Embryonic facial prominence (tissue), 1 donor: ENCODE data around the gene PTPRN2.

Experiments used
- DNase-seq: peaks from one replicate; pipeline ENCODE4 v3.0.0-alpha.2; 2016; ENCODE audit errors: extremely low spot score

Gene PTPRN2

DNA sequence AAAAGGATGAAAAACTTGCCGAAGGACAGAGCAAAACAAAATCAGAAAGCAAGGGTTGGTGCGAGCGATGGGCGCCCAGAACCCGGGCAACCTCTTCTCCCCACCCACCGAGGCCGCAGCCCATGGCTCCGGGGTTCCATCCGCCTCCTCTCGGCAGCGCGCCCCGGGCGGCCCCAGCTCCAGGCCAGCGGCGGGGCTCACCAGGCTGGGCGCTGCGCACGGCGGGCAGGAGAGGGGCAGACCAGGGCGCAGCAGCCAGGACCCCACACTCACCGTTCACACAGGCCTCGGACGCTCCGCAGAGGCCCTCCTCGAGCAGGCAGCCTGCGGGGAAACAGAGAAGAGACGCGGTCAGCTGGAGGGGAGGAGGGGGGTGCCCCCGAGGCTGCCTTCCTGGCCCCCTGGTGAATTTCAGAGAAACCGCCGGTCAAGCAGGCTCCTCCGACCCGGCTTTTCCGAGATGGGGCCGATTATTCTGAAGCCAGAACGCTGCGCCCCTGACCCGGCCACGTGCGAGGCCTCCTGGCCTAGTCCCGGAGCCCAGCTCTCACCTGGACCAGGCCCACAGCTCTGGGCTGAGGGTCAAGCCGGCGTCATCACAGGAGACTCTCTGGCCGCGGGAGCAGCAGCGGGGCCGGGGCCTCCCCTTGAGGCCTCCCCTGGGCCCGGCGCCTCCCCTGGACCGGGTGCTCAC is 98.0 kb downstream of the PTPRN2 start:
- no peak for DNase-seq

- DNase-seq = no peak
Observed at GRCh38 chr7:158488181-158488971, 99.2 kb downstream of the PTPRN2 start.

DNA sequence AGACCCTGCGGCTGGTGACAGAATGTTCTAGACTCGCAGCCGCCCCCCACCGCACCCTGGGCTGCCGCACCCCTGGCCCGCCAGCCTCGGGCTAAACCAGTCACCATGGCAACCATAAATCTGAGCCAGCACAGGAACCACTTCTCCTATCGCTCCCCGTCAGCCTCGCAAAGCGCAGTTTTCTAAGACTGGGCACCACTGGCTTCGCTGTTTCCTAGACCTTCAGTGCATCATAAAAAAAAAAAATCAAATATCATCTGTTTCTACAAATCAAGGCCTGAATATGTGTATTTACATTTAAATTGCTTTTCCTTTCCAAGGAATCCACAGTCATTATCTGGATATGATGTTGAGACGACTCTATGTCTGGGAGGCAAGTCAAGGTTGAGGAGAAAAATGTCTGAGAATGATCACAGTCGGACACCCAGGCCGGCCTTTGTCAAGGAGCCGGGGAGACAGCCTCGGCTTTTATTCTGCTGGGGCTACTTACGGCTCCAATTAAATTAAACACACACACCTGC is 99.9 kb downstream of the PTPRN2 start:
- DNase-seq = no peak

- no peak for DNase-seq
Observed at GRCh38 chr7:158486919-158487318, 100.7 kb downstream of the PTPRN2 start.

- DNase-seq = no peak
Observed at GRCh38 chr7:158484801-158485531, 102.7 kb downstream of the PTPRN2 start.

- DNase-seq = no peak
Observed at GRCh38 chr7:158482480-158482879, 105.1 kb downstream of the PTPRN2 start.

DNA sequence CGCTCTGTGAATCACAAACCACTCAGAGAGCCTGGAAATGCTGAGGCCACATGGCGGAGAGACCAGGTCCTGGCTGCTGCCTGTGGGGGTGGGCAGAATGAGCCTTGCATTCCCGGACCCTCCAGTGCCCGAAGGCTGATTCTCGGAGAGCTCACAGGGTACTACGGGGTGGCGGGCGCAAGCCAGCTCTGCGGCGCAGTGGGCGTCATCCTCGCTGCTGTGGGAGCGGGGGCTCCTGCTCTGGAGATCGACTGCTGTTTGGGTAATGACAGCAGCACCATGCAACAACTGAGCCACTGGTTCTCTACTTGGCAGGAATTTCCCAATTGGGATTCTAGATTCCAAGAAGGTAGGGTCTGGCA is 108.0 kb downstream of the PTPRN2 start:
- no peak for DNase-seq

DNA sequence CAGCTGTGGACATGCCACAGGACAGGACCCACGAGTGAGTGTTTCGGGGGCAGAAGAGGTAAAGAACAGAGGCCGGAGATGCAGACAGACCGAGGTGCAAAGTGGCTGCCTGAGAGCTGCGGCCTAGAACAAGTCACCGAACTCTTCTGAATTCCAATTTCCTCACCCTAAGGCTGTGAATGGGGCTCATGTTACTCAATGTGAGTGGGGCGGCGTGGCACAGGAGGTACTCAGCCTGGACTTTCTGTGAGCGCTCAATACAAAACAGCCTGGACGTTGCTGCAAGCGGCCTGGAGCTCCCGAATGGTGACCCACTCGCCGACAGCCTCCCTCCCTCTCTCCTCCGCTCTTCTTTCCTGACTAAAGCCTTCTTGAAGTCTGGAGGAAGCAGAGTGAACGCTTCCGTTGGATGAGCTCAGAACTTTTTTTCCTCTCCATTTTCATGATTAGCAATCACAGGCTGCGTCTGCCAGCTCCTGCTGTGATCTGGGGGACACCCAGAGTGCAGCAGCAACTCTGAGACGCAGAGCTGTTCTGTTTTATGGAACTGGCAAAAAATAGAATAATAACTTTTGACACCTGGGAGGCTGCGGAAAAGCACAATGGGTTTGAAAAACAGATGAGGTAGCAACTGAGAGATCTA is 108.5 kb downstream of the PTPRN2 start:
- no peak for DNase-seq

DNA sequence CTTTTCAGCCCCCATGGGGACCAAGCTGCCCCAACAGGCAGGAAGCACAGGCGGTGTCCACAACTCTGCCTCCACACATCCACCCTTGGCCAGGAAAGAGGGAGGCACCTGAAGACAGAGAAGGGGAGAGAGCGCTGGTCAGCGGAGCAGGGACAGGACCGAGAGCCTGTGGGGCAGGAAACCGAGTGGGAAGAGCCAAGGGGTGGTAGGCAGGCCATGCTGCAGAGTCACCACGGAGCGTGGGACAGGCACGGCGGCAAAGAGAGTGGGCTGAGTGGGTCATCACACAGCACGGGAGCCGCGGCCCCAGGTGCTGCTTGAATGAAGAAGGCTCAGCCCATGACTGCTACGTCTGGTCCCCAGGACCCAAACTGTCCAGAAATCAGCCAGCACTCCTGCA is 109.8 kb downstream of the PTPRN2 start:
- DNase-seq = no peak

DNA sequence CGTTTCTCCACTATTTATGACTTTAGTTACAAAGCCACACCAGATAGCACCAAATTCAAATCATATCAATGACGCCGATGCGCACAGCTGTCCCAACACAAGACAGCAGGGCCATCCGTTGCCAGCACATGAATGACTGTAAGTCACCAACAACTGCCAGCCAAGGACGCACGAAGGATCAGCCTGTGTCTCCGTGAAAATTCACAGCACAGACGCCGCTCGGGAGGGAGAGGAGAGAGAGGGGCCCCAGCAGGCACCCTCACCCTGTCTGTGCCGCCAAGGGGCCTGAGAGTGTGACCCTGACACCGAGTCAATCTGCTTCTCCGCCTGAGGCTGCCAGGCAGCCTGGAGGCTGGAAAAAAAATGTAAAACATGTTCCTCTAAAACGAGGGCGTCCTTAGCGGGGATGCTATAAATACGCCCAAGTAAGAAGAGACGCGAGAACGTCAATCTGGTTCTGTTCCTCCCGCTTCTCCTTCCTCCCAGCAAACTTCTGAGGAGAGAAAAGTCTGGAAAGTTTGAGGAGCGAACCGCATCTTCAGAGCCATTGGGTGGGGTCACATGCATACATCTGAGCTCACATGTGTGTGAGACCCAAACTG is 111.2 kb downstream of the PTPRN2 start:
- no peak for DNase-seq

- DNase-seq = no peak
Observed at GRCh38 chr7:158475679-158476052, 112.0 kb downstream of the PTPRN2 start.

- DNase-seq = no peak
Observed at GRCh38 chr7:158475036-158475678, 112.5 kb downstream of the PTPRN2 start.

- DNase-seq = no peak
Observed at GRCh38 chr7:158474488-158474887, 113.1 kb downstream of the PTPRN2 start.

DNA sequence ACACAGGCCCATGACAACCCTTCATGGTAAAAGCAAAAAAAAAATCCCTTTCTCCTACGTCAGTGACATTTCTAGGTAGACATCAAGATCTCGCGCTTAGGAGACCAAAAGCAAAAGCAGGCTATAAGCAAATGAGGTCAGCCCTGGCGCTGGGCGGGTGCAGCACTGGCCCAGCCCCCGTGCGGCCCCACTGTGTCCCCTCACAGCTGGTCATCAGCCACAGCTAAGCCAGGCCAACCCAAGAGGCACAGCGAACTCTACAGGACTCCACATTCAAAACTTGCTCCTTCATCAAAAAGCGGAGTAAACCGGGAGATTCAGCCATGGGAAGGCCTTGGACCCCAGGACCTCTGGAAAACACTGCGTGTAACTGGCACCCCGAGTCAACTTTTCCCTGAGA is 113.7 kb downstream of the PTPRN2 start:
- no peak for DNase-seq

- DNase-seq = no peak
Observed at GRCh38 chr7:158473221-158473620, 114.4 kb downstream of the PTPRN2 start.

DNA sequence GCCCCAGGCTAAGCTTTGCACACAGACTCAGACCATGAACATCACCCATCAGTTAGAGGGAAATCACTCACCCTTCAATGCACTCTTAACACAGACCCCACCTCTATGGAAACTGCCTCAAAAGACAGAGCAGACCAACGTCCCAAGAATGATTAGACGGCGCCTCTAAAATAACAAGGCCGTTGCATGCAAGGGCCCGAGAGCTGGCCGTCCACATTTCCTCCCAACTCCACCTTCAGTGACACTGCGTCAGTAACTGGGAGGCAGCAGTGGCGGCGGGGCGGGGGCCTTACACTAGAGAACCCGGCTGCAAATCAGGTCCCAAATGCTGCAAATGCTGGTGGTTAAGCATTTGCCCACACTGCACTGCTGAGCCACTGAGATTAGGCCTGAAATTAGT is 115.0 kb downstream of the PTPRN2 start:
- DNase-seq = no peak

- no peak for DNase-seq
Observed at GRCh38 chr7:158471716-158472115, 115.9 kb downstream of the PTPRN2 start.

DNA sequence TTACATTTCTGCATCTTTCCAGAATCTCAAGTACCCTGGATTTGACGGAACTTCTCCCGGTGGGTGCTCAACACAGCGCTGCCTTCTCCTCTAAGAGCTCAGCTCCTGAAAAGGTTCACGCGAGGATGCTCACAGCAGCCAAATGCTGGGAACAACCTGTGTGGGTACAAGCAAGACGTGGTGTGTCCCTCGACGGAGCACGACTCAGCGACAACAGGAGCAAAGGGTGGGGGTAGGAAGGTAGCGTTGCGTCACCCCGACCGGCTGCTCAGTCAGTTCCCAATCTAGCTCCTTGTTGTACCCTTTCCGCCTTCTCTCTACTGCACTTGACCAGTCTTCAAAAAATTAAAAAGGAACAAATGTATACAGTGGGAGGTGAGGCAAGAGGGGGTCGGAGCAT is 117.3 kb downstream of the PTPRN2 start:
- DNase-seq = no peak

- no peak for DNase-seq
Observed at GRCh38 chr7:158469396-158470051, 118.1 kb downstream of the PTPRN2 start.

- no peak for DNase-seq
Observed at GRCh38 chr7:158468700-158469296, 118.8 kb downstream of the PTPRN2 start.
